ENCODE results near the gene BRINP2. TPM values are rescaled to one million over a fixed set of nuclear protein-coding genes. Genes with fewer than 3 reads are reported as not detected.

BRINP2 gene
- total RNA-seq, 1 donor from 2014 or later: 0.52 TPM

DNA sequence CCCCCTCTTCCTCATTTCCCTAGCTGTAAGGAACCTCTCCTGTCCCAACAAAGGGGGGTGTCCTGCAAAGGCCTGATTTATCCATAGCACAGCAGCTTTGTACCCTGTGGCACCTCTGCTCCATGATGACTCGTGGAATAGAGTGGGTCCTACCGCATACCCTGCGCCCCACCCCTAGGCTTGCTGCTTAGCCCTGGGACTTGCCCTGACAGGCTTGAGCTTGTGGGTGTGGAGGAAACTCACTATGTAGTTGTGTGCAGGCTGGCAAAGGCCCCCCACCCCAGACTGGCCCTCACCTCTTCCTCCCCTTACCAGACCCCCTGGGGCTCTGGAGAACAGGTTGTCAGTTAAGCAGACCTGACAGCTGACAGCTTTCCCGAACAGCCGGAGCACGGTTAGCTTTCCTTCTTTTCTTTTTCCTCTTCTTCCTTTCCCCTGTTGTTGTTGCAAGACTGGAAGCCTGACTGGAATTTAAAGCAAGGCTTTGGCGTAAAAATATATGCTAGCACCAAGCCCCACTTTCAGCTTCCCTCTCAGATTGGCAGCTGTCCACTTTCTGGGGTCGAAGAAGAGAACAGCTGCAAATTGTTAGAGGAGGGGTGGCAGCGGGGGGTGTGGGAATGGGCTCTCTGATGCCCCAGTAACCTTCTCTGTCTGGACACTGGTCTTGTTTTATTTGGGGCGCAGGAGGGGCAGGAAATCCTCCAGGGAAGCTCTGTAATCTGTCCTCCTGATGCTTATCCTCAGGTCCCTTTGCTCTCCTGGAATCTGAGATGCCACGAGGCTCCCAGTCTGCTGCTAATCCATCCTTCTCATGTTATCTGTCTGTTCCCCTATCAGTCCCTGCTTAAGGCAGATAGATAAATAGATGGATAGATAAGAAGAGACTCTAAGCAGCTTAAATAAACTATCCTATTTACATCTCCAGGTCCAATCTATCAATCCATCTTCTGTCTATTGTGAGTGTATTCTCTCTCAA, 134.6 kb downstream of the BRINP2 start:
- Histone ChIP-seq H3K4me1 (ENCODE audit: control insufficient read depth in 3 of 3, insufficient read depth in 3 of 3, low read length in 3 of 3) (peaks cover 0 to 10% (median 9%) of the 10 kb centered on the region in 3 donors), H3K9me3 (ENCODE audit: control insufficient read depth in 3 of 3, low read length in 3 of 3) (no peaks in the 10 kb centered on the region), H3K36me3 (ENCODE audit: control insufficient read depth in 3 of 3, insufficient read depth in 3 of 3, low read length in 3 of 3) (no peaks in the 10 kb centered on the region), H3K27me3 (ENCODE audit: control insufficient read depth in 3 of 3, insufficient read depth in 3 of 3, low read length in 3 of 3) (no peaks in the 10 kb centered on the region), H3K9ac (ENCODE audit: low read depth in 1 of 3, low read length in 3 of 3) (no peak overlapping the region), H3K4me3 (ENCODE audit: low read length in 3 of 3) (no peak overlapping the region), H3K27ac (ENCODE audit: low read depth, low read length) (no peak overlapping the region)

DNA sequence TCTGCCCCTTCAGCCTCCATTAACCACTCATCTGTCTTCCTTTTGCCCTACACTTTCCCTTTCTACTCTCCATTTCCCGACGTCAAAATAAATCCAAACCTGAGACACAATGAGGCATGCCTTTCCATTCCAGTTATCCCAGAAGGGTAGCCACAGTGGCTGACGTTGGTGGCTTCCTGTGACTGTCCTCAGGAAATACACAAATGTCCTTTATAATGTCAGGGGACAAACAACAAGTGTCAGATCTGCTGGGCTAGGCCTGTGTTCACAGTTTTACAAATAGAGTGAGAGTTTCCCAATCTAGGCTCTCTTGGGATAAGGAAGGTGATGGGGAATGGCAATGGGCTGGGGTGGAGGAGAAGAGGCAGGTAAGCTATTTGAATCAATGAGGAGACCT, 135.3 kb downstream of the BRINP2 start:
- H3K9ac ChIP-seq (ENCODE audit: low read depth in 1 of 3, low read length in 3 of 3): no peak overlapping the region

DNA sequence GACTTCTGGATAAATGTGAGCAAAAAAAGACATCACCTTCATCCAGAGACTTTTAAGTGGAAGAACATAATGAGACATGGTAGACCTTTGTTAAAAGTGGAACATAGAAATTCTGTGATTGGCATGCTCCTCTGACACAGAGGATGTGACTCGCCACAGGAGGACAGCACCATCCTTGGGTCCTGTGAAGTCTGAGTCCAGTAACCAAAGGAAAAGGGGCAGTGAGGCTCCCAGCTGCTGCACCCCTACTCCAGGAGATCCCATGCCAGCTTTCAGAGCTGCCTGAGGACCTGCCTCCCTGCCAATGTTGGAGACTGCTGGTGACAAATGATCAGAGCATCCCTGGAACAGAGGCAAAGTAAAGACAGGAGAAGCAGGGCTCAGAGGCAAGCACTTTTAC, 136.2 kb downstream of the BRINP2 start:
- Histone ChIP-seq H3K27ac (ENCODE audit: low read depth, low read length) (no peak overlapping the region), H3K4me1 (ENCODE audit: control insufficient read depth in 3 of 3, insufficient read depth in 3 of 3, low read length in 3 of 3) (peaks cover 0 to 9% (median 9%) of the 10 kb centered on the region in 3 donors), H3K36me3 (ENCODE audit: control insufficient read depth in 3 of 3, insufficient read depth in 3 of 3, low read length in 3 of 3) (no peaks in the 10 kb centered on the region), H3K9ac (ENCODE audit: low read depth in 1 of 3, low read length in 3 of 3) (no peak overlapping the region), H3K27me3 (ENCODE audit: control insufficient read depth in 3 of 3, insufficient read depth in 3 of 3, low read length in 3 of 3) (no peaks in the 10 kb centered on the region), H3K4me3 (ENCODE audit: low read length in 3 of 3) (no peak overlapping the region), H3K9me3 (ENCODE audit: control insufficient read depth in 3 of 3, low read length in 3 of 3) (no peaks in the 10 kb centered on the region)

More for the DNA sequence above, 135.3 kb downstream of the BRINP2 start:
- no peak overlapping the region for H3K27ac ChIP-seq (ENCODE audit: low read depth, low read length)
- no peak overlapping the region for H3K4me3 ChIP-seq (ENCODE audit: low read length in 3 of 3)
- H3K4me1 ChIP-seq (ENCODE audit: control insufficient read depth in 3 of 3, insufficient read depth in 3 of 3, low read length in 3 of 3): peaks cover 0 to 10% (median 9%) of the 10 kb centered on the region in 3 donors
- no peaks in the 10 kb centered on the region for H3K36me3 ChIP-seq (ENCODE audit: control insufficient read depth in 3 of 3, insufficient read depth in 3 of 3, low read length in 3 of 3)
- H3K27me3 ChIP-seq (ENCODE audit: control insufficient read depth in 3 of 3, insufficient read depth in 3 of 3, low read length in 3 of 3): no peaks in the 10 kb centered on the region
- no peaks in the 10 kb centered on the region for H3K9me3 ChIP-seq (ENCODE audit: control insufficient read depth in 3 of 3, low read length in 3 of 3)

DNA sequence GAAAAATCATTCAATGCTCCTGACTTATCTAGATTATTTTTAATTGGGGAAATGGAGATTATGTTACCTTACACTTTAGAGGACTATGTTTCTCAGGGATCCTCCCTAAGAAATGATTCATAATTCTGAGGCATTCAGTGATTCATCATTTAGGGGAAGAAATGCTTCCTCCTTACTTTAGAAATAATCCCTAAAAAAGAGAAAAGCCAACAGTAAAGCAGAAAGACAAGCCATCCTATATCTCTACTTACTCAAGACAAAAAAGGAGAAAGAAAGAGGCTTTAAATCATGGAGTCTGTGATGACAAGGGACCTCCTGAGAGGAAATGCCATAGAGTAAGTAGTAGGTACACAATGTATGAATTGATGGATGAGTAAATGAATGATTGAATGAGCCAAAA, 137.0 kb downstream of the BRINP2 start:
- no peak overlapping the region for H3K4me3 ChIP-seq (ENCODE audit: low read length in 3 of 3)
- H3K27me3 ChIP-seq (ENCODE audit: control insufficient read depth in 3 of 3, insufficient read depth in 3 of 3, low read length in 3 of 3): no peaks in the 10 kb centered on the region
- H3K4me1 ChIP-seq (ENCODE audit: control insufficient read depth in 3 of 3, insufficient read depth in 3 of 3, low read length in 3 of 3): peaks cover 0 to 1% (median 1%) of the 10 kb centered on the region in 3 donors
- H3K36me3 ChIP-seq (ENCODE audit: control insufficient read depth in 3 of 3, insufficient read depth in 3 of 3, low read length in 3 of 3): no peaks in the 10 kb centered on the region
- H3K9ac ChIP-seq (ENCODE audit: low read depth in 1 of 3, low read length in 3 of 3): no peak overlapping the region
- H3K27ac ChIP-seq (ENCODE audit: low read depth, low read length): no peak overlapping the region
- no peaks in the 10 kb centered on the region for H3K9me3 ChIP-seq (ENCODE audit: control insufficient read depth in 3 of 3, low read length in 3 of 3)

DNA sequence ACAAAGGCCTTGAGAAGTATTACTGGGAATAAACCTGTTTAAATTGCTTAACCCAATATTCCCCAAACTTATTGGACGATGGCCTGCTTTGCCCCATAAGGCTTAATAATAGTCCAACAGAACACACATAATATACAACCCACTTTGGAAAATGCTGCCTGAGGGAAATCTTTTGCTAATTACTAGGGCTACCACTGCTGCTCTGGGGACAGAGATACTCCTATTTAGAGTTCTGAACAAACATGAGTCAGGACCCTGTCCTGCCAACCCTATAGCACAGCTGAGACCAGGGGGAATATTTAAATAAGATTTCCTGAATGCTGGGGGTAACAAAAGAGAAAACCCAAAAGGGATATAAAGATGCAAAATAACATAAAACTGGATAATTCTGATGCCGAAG, 139.1 kb downstream of the BRINP2 start:
- H3K9ac ChIP-seq (ENCODE audit: low read depth in 1 of 3, low read length in 3 of 3): no peak overlapping the region
- no peaks in the 10 kb centered on the region for H3K27me3 ChIP-seq (ENCODE audit: control insufficient read depth in 3 of 3, insufficient read depth in 3 of 3, low read length in 3 of 3)
- no peaks in the 10 kb centered on the region for H3K9me3 ChIP-seq (ENCODE audit: control insufficient read depth in 3 of 3, low read length in 3 of 3)
- H3K27ac ChIP-seq (ENCODE audit: low read depth, low read length): no peak overlapping the region
- no peaks in the 10 kb centered on the region for H3K36me3 ChIP-seq (ENCODE audit: control insufficient read depth in 3 of 3, insufficient read depth in 3 of 3, low read length in 3 of 3)
- no peak overlapping the region for H3K4me3 ChIP-seq (ENCODE audit: low read length in 3 of 3)
- H3K4me1 ChIP-seq (ENCODE audit: control insufficient read depth in 3 of 3, insufficient read depth in 3 of 3, low read length in 3 of 3): no peaks in the 10 kb centered on the region

DNA sequence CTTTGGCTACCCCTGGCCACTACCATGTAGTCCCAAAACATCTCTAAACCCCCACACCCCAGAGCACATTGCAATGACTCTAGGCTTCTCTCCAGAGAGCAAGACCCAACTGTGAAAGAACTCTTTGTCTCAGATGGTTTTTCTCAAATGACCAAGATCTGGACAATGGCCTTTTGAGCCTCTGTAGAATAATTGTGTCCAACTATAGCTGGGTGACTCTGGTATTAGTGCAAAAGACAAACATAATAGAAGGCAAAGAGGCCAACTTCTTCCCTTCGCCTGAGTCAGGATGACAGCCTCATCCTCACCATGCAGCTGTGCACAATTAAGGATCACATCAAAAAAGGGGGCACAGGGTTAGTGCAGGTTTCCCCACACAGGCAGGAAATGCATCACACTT, 139.6 kb downstream of the BRINP2 start:
- no peaks in the 10 kb centered on the region for H3K27me3 ChIP-seq (ENCODE audit: control insufficient read depth in 3 of 3, insufficient read depth in 3 of 3, low read length in 3 of 3)
- H3K4me1 ChIP-seq (ENCODE audit: control insufficient read depth in 3 of 3, insufficient read depth in 3 of 3, low read length in 3 of 3): no peaks in the 10 kb centered on the region
- H3K9ac ChIP-seq (ENCODE audit: low read depth in 1 of 3, low read length in 3 of 3): no peak overlapping the region
- H3K27ac ChIP-seq (ENCODE audit: low read depth, low read length): no peak overlapping the region
- no peaks in the 10 kb centered on the region for H3K36me3 ChIP-seq (ENCODE audit: control insufficient read depth in 3 of 3, insufficient read depth in 3 of 3, low read length in 3 of 3)
- H3K9me3 ChIP-seq (ENCODE audit: control insufficient read depth in 3 of 3, low read length in 3 of 3): no peaks in the 10 kb centered on the region
- H3K4me3 ChIP-seq (ENCODE audit: low read length in 3 of 3): no peak overlapping the region

DNA sequence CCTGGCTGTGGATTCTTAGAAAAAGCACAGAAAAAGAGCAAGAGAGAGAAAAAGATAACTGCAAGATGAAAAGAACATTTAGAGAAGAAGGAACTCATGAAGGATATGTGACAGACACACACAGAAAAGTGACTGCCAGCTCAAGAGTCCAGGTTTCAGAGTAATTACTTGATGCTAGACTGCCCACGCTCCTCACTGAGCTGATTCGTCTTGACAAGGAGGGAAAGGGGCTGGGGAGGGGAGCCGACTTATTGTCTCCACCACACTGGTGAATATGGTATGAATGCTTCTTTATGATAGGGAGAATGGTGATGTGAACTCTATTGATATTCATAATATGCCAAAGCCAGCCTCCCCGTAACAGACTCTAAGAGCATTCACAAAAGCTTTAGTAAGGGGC, 140.4 kb downstream of the BRINP2 start:
- Histone ChIP-seq H3K27me3 (ENCODE audit: control insufficient read depth in 3 of 3, insufficient read depth in 3 of 3, low read length in 3 of 3) (no peaks in the 10 kb centered on the region), H3K9ac (ENCODE audit: low read depth in 1 of 3, low read length in 3 of 3) (no peak overlapping the region), H3K36me3 (ENCODE audit: control insufficient read depth in 3 of 3, insufficient read depth in 3 of 3, low read length in 3 of 3) (no peaks in the 10 kb centered on the region)

DNA sequence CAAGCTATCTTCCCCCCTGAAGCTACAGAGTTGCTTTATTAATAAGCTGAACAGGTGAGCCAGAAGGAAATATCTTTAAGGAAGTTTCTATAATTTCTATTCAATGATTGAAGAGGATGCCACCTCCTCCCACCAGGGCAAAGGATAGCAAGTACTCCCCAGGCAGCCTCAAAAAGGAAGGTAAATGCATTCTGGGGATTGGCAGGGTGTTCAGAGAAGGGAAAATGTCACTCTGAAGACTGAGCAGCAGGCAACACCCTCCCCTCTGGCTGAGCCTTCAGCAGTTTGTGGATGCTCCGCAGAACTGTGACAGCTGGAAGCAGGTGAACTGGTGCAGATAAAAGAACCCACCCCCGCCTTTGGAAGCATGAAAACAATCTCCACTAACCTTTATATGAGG, 140.8 kb downstream of the BRINP2 start:
- H3K36me3 ChIP-seq (ENCODE audit: control insufficient read depth in 3 of 3, insufficient read depth in 3 of 3, low read length in 3 of 3): no peaks in the 10 kb centered on the region
- no peak overlapping the region for H3K4me3 ChIP-seq (ENCODE audit: low read length in 3 of 3)
- H3K27ac ChIP-seq (ENCODE audit: low read depth, low read length): no peak overlapping the region
- H3K9ac ChIP-seq (ENCODE audit: low read depth in 1 of 3, low read length in 3 of 3): no peak overlapping the region
- no peaks in the 10 kb centered on the region for H3K4me1 ChIP-seq (ENCODE audit: control insufficient read depth in 3 of 3, insufficient read depth in 3 of 3, low read length in 3 of 3)
- H3K9me3 ChIP-seq (ENCODE audit: control insufficient read depth in 3 of 3, low read length in 3 of 3): no peaks in the 10 kb centered on the region
- H3K27me3 ChIP-seq (ENCODE audit: control insufficient read depth in 3 of 3, insufficient read depth in 3 of 3, low read length in 3 of 3): no peaks in the 10 kb centered on the region

More for the DNA sequence above, 140.4 kb downstream of the BRINP2 start:
- Histone ChIP-seq H3K27ac (ENCODE audit: low read depth, low read length) (no peak overlapping the region), H3K4me3 (ENCODE audit: low read length in 3 of 3) (no peak overlapping the region), H3K4me1 (ENCODE audit: control insufficient read depth in 3 of 3, insufficient read depth in 3 of 3, low read length in 3 of 3) (no peaks in the 10 kb centered on the region), H3K9me3 (ENCODE audit: control insufficient read depth in 3 of 3, low read length in 3 of 3) (no peaks in the 10 kb centered on the region)

DNA sequence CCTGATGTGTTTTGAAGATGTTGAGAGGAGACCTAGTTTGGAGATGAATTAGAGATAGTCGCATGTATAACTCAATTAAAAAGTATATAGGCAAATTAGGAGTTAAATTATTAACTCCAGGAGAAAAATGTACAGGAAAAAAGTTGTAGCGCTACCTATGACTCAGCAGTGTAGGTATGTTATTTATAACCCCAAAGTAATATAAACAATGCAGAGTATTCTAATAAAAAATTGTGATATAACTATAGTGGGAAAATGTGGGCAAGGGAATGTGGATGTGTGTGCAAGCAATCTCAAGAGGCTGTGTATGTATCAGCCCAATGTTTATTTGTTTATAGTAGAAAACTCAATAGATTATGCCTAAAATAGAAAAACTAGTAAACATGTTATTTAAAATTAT, 144.5 kb downstream of the BRINP2 start:
- Histone ChIP-seq H3K27me3 (ENCODE audit: control insufficient read depth in 3 of 3, insufficient read depth in 3 of 3, low read length in 3 of 3) (no peaks in the 10 kb centered on the region), H3K27ac (ENCODE audit: low read depth, low read length) (no peak overlapping the region), H3K9ac (ENCODE audit: low read depth in 1 of 3, low read length in 3 of 3) (no peak overlapping the region), H3K36me3 (ENCODE audit: control insufficient read depth in 3 of 3, insufficient read depth in 3 of 3, low read length in 3 of 3) (no peaks in the 10 kb centered on the region), H3K9me3 (ENCODE audit: control insufficient read depth in 3 of 3, low read length in 3 of 3) (no peaks in the 10 kb centered on the region), H3K4me1 (ENCODE audit: control insufficient read depth in 3 of 3, insufficient read depth in 3 of 3, low read length in 3 of 3) (no peaks in the 10 kb centered on the region), H3K4me3 (ENCODE audit: low read length in 3 of 3) (no peak overlapping the region)

DNA sequence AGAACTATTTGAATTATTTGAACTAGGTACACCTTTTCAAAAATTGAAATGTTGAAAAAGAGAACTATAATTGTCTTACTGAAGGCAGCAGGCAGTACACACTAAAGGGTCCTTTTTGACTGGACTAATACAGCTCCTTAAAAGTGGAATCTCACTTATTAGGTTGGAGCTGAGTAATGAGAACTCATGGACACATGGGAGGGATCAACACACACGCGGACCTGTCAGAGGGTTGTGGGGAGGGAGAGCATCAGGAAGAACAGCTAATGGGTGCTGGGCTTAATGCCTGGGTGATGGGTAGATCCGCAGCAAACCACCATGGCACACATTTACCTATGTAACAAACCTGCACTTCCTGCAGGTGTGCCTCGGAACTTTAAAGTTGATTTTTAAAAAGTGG, 145.0 kb downstream of the BRINP2 start:
- Histone ChIP-seq H3K9ac (ENCODE audit: low read depth in 1 of 3, low read length in 3 of 3) (no peak overlapping the region), H3K27me3 (ENCODE audit: control insufficient read depth in 3 of 3, insufficient read depth in 3 of 3, low read length in 3 of 3) (no peaks in the 10 kb centered on the region), H3K36me3 (ENCODE audit: control insufficient read depth in 3 of 3, insufficient read depth in 3 of 3, low read length in 3 of 3) (no peaks in the 10 kb centered on the region), H3K27ac (ENCODE audit: low read depth, low read length) (no peak overlapping the region), H3K9me3 (ENCODE audit: control insufficient read depth in 3 of 3, low read length in 3 of 3) (no peaks in the 10 kb centered on the region), H3K4me1 (ENCODE audit: control insufficient read depth in 3 of 3, insufficient read depth in 3 of 3, low read length in 3 of 3) (no peaks in the 10 kb centered on the region), H3K4me3 (ENCODE audit: low read length in 3 of 3) (no peak overlapping the region)

All from skeletal muscle tissue (tissue), 4 donors.